Measurements from ENCODE around the gene RBP4.

DNA sequence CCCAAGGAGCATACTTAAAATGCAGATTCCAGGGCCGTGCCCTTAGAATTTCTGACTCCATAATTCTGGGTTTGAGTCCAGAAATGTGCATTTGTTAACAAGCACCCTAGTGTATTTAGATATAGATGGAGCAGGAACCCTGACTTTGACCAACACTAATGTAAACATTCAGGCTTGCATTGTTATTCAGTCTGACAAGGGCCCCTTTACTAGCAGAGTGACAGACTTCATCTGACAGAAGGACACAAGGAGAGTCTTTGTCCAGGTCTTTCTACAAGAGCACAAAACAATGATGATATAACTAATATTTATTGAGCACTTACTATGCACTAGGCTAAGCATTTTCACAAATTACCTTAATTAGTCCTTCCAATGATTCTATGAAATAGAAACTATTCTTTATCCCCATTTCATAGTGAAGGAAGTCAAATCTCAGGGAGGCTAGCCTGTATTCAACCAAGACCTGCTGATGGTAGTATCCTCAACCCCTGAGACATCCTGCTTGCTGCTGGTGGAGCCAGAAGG is 3.9 kb downstream of the RBP4 start:
- TF ChIP-seq, protein P1, sequence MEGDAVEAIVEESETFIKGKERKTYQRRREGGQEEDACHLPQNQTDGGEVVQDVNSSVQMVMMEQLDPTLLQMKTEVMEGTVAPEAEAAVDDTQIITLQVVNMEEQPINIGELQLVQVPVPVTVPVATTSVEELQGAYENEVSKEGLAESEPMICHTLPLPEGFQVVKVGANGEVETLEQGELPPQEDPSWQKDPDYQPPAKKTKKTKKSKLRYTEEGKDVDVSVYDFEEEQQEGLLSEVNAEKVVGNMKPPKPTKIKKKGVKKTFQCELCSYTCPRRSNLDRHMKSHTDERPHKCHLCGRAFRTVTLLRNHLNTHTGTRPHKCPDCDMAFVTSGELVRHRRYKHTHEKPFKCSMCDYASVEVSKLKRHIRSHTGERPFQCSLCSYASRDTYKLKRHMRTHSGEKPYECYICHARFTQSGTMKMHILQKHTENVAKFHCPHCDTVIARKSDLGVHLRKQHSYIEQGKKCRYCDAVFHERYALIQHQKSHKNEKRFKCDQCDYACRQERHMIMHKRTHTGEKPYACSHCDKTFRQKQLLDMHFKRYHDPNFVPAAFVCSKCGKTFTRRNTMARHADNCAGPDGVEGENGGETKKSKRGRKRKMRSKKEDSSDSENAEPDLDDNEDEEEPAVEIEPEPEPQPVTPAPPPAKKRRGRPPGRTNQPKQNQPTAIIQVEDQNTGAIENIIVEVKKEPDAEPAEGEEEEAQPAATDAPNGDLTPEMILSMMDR (conservative IDR thresholded peaks at IDR 0.05), result no peak
- TF ChIP-seq ZFX (IDR thresholded peaks at IDR 0.05), result no peak
